ENCODE data around the gene ATP1B4.
"Not testable (repeated sequence)": the region's sequence is repeated elsewhere in the genome, so short reads cannot be mapped to it uniquely, and the experiment has no call there.

The ATP1B4 gene

DNA sequence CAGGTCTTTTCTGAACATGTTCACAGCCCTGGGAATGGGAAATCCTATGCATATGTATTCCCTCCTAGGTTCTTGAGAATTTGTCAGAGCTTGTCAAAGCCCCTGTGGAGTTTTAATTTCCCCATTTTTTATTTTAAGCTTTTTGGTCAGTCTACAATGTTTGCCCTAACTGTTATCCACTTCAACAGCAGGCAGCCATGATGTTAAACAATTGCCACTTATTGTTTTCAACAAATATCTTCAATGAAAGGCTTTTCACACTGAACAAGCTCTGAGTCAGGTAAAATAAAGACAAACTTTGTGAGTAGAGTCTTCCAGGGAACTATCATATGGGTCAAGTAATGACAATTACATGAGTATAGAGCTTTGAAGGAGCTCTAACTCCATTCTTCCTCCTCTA lies 25.0 kb upstream of the ATP1B4 start:
- CTCF ChIA-PET = interaction anchor here (0.6 to 1.0 kb wide), 2 partner anchors 29 to 117 kb away, joined by 3 to 4 read pairs; no protein-coding TSS in a partner anchor
- TF ChIP-seq, protein P1, sequence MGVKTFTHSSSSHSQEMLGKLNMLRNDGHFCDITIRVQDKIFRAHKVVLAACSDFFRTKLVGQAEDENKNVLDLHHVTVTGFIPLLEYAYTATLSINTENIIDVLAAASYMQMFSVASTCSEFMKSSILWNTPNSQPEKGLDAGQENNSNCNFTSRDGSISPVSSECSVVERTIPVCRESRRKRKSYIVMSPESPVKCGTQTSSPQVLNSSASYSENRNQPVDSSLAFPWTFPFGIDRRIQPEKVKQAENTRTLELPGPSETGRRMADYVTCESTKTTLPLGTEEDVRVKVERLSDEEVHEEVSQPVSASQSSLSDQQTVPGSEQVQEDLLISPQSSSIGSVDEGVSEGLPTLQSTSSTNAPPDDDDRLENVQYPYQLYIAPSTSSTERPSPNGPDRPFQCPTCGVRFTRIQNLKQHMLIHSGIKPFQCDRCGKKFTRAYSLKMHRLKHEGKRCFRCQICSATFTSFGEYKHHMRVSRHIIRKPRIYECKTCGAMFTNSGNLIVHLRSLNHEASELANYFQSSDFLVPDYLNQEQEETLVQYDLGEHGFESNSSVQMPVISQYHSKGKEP (tag by site-specific recombination; IDR thresholded peaks at IDR 0.05) = no peak
- no peak for TF ChIP-seq ZNF571 (tag by site-specific recombination; IDR thresholded peaks at IDR 0.05)
- no peak for TF ChIP-seq ZNF133 (tag by site-specific recombination; IDR thresholded peaks at IDR 0.05)
- no peak for TF ChIP-seq SCRT2 (tag by site-specific recombination; IDR thresholded peaks at IDR 0.05)
- no peak for TF ChIP-seq ZNF391 (tag by site-specific recombination; IDR thresholded peaks at IDR 0.05; ENCODE audit: borderline replicate concordance, low read depth)
- no peak for TF ChIP-seq ZNF24 (tag by site-specific recombination; IDR thresholded peaks at IDR 0.05)
- no peak for TF ChIP-seq ZNF707 (tag by site-specific recombination; IDR thresholded peaks at IDR 0.05)
- no peak for TF ChIP-seq ZNF580 (tag by site-specific recombination; IDR thresholded peaks at IDR 0.05)
- no peak for TF ChIP-seq ZNF292 (tag by site-specific recombination; IDR thresholded peaks at IDR 0.05; ENCODE audit: borderline replicate concordance, low read depth)

DNA sequence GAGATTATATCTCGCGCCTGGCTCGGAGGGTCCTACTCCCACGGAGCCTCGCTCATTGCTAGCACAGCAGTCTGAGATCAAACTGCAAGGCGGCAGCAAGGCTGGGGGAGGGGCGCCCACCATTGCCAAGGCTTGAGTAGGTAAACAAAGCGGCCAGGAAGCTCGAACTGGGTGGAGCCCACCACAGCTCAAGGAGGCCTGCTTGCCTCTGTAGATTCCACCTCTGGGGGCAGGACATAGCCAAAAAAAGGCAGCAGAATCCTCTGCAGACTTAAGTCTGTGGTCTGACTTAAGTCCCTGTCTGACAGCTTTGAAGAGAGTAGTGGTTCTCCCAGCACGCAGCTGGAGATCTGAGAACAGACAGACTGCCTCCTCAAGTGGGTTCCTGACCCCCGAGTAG lies 17.3 kb upstream of the ATP1B4 start:
- CTCF ChIA-PET = interaction anchor here (0.6 to 0.7 kb wide), 3 partner anchors 26 to 676 kb away, joined by 3 to 4 read pairs (median 3); no protein-coding TSS in a partner anchor
- H3K4me1 ChIP-seq (ENCODE audit: control insufficient read depth, insufficient read depth, low read length); POLR2A ChIA-PET; H3K36me3 ChIP-seq (ENCODE audit: control insufficient read depth in 2 of 2, insufficient read depth in 1 of 2, low read length in 2 of 2); H3K9me3 ChIP-seq (ENCODE audit: control insufficient read depth, insufficient read depth, low read depth, low read length); H3K4me3 ChIP-seq (ENCODE audit: low read depth, low read length); H3K27ac ChIP-seq (ENCODE audit: extremely low read depth, low read depth, low read length): not testable (repeated sequence)

More for the DNA sequence above, 25.0 kb upstream of the ATP1B4 start:
- POLR2A ChIA-PET = no interaction called here
- H3K36me3 ChIP-seq (ENCODE audit: control insufficient read depth in 2 of 2, insufficient read depth in 1 of 2, low read length in 2 of 2) = no peaks in the 10 kb centered on the region
- H3K27ac ChIP-seq (ENCODE audit: extremely low read depth, low read depth, low read length) = no peak overlapping the region
- H3K4me1 ChIP-seq (ENCODE audit: control insufficient read depth, insufficient read depth, low read length) = no peaks in the 10 kb centered on the region
- no peak overlapping the region for H3K4me3 ChIP-seq (ENCODE audit: low read depth, low read length)
- H3K9me3 ChIP-seq (ENCODE audit: control insufficient read depth, insufficient read depth, low read depth, low read length) = no peaks in the 10 kb centered on the region

DNA sequence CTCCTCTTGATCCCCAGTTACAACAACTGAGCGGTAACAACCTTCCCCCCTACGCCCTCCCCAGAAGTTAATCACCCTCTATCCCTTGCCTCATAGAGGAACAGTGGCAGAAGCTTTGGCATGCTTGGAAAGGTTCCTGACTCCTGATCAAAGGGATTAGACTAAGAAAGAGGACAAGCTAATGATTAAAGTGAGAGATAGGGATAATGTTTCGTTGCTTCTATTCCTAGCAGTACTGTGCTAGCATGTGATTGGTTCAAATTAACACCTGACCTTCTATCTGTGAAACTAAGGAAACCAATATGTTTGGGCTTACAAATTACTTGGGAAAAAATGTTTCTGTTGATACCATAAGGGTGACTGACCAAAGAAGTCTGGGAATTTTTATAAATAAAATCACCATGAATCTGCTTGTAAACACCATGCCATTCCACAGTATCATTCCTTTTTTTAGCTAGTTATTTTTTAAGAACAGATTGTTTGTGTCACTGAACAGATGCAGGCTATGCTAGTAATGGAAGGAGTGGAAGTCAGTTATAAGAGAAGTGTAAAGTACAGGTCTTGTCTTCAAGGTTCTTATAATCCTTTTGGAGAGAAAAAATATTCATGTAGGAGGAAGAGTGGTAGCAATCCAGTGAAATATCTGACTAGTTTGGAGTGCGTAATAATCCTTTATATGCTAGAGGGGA lies 11.3 kb upstream of the ATP1B4 start:
- Histone ChIP-seq H3K9me3 (ENCODE audit: control insufficient read depth, insufficient read depth, low read depth, low read length) (no peaks in the 10 kb centered on the region), H3K4me1 (ENCODE audit: control insufficient read depth, insufficient read depth, low read length) (no peaks in the 10 kb centered on the region), H3K36me3 (ENCODE audit: control insufficient read depth in 2 of 2, insufficient read depth in 1 of 2, low read length in 2 of 2) (no peaks in the 10 kb centered on the region), H3K27ac (ENCODE audit: extremely low read depth, low read depth, low read length) (no peak overlapping the region), H3K4me3 (ENCODE audit: low read depth, low read length) (no peak overlapping the region)
- ChIA-PET CTCF (no interaction called here), POLR2A (no interaction called here)
- TF ChIP-seq ZNF223 (tag by site-specific recombination; IDR thresholded peaks at IDR 0.05) = no peak
- no peak for TF ChIP-seq ZNF555 (tag by site-specific recombination; conservative IDR thresholded peaks at IDR 0.05)
- TF ChIP-seq, protein P2, sequence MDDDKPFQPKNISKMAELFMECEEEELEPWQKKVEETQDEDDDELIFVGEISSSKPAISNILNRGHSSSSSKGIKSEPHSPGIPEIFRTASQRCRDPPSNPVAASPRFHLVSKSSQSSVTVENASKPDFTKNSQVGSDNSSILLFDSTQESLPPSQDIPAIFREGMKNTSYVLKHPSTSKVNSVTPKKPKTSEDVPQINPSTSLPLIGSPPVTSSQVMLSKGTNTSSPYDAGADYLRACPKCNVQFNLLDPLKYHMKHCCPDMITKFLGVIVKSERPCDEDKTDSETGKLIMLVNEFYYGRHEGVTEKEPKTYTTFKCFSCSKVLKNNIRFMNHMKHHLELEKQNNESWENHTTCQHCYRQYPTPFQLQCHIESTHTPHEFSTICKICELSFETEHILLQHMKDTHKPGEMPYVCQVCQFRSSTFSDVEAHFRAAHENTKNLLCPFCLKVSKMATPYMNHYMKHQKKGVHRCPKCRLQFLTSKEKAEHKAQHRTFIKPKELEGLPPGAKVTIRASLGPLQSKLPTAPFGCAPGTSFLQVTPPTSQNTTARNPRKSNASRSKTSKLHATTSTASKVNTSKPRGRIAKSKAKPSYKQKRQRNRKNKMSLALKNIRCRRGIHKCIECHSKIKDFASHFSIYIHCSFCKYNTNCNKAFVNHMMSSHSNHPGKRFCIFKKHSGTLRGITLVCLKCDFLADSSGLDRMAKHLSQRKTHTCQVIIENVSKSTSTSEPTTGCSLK (tag by site-specific recombination; IDR thresholded peaks at IDR 0.05) = no peak
- TF ChIP-seq ZFP69B (tag by site-specific recombination; IDR thresholded peaks at IDR 0.05) = no peak
- no peak for TF ChIP-seq ZNF274 (IDR thresholded peaks at IDR 0.05; ENCODE audit: low read length)
- no peak for TF ChIP-seq ZNF274 (tag by site-specific recombination; IDR thresholded peaks at IDR 0.05; ENCODE audit: borderline replicate concordance)
- no peak for TF ChIP-seq OVOL3 (tag by site-specific recombination; IDR thresholded peaks at IDR 0.05)
- TF ChIP-seq ZNF26 (tag by site-specific recombination; IDR thresholded peaks at IDR 0.05) = no peak
- no peak for TF ChIP-seq TRIM28 (IDR thresholded peaks at IDR 0.05; ENCODE audit: borderline replicate concordance, low read length)
- TF ChIP-seq ZSCAN16 (tag by site-specific recombination; IDR thresholded peaks at IDR 0.05) = no peak
- no peak for TF ChIP-seq ZNF830 (tag by site-specific recombination; IDR thresholded peaks at IDR 0.05; ENCODE audit: low read depth)
- TF ChIP-seq ZNF561 (tag by site-specific recombination; IDR thresholded peaks at IDR 0.05; ENCODE audit: borderline replicate concordance) = no peak
- TF ChIP-seq ZNF311 (tag by site-specific recombination; IDR thresholded peaks at IDR 0.05; ENCODE audit: borderline replicate concordance) = no peak
- TF ChIP-seq ZNF571 (tag by site-specific recombination; IDR thresholded peaks at IDR 0.05) = no peak
- no peak for TF ChIP-seq ZNF692 (tag by site-specific recombination; IDR thresholded peaks at IDR 0.05)
- TF ChIP-seq ZXDB (tag by site-specific recombination; IDR thresholded peaks at IDR 0.05) = no peak
- no peak for TF ChIP-seq ZFP41 (tag by site-specific recombination; IDR thresholded peaks at IDR 0.05; ENCODE audit: borderline replicate concordance)
